Measurements from ENCODE around the gene GP1BB.
A peak's percentile ranks its signal among the peaks of the same experiment; 100 is the strongest.
"Not testable (repeated sequence)": the region's sequence is repeated elsewhere in the genome, so short reads cannot be mapped to it uniquely, and the experiment has no call there.

GP1BB gene

DNA sequence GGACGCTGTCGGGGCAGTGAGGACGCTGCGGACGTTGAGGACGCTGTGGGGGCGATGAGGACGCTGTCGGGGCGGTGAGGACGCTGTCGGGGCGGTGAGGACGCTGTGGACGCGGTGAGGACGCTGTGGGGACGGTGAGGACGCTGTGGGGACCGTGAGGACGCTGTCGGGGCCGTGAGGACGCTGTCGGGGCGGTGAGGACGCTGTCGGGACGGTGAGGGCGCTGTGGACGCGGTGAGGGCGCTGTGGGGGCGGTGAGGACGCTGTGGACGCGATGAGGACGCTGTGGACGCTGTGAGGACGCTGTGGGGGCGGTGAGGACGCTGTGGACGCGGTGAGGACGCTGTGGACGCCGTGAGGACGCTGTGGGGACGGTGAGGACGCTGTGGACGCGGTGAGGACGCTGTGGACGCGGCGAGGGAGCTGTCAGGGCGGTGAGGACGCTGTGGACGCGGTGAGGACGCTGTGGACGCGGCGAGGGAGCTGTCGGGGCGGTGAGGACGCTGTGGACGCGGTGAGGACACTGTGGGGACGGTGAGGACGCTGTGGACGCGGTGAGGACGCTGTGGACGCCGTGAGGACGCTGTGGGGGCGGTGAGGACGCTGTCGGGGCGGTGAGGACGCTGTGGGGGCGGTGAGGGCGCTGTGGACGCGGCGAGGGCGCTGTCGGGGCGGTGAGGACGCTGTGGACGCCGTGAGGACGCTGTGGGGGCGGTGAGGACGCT is 2.9 kb downstream of the GP1BB start:
- peaks cover 11% of the 10 kb centered on the region for H3K4me1 Mint-ChIP-seq
- H3K36me3 Mint-ChIP-seq, H3K4me3 Mint-ChIP-seq, H3K27ac Mint-ChIP-seq, H3K9me3 Mint-ChIP-seq: not testable (repeated sequence)
- H3K27me3 Mint-ChIP-seq = peaks cover 13% of the 10 kb centered on the region

DNA sequence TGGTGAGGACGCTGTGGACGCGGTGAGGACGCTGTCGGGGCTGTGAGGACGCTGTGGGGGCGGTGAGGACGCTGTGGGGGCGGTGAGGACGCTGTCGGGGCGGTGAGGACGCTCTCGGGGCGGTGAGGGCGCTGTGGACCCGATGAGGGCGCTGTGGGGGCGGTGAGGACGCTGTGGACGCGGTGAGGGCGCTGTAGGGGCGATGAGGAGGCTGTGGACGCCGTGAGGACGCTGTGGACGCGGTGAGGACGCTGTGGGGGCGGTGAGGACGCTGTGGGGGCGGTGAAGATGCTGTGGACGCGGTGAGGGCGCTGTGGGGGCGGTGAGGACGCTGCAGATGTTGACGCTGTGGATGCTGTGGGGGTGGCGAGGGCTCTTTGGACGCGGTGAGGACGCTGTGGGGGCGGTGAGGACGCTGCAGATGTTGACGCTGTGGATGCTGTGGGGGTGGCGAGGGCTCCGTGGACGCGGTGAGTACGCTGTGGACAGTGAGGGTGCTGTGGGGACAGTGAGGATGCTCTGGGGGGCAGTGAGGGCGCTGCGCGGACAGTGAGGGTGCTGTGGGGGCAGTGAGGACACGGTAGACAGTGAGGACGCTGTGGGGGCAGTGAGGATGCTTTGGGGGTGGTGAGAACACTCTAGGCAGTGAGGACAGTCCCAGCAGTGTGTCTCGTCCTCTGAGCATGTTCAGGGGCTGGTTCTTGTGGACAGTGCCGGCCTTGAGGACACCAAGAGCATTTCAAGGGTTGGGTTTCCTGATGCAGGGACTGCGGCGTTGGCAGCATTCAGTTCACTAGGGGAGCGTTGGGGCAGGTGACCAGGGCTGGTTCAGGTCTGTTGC is 4.2 kb downstream of the GP1BB start:
- Mint-ChIP-seq H3K9me3 (no peaks in the 10 kb centered on the region), H3K36me3 (no peaks in the 10 kb centered on the region), H3K4me1 (peaks cover 11% of the 10 kb centered on the region), H3K27ac (no peak overlapping the region), H3K27me3 (peaks cover 13% of the 10 kb centered on the region), H3K4me3 (no peak overlapping the region)

DNA sequence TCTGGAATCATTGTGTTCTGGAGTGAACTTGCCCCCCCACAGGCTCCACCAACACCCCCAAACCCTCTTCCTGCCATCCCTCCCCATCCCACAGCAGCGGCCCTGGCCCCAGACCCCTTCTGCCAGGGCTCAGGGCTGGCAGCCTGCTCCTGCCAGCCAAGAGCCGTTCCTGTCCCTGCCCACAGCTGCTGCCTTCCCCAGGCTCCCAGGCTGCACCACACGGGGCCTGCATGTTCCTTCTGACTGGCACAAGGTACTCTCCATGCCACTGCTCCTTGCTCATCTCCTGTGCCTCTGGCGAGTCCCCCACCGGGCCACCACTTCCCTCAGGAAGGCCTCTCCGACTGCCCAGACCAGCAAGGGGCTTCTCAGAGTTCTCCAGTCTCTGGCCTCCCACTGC is 4.9 kb downstream of the GP1BB start:
- H3K36me3 Mint-ChIP-seq = no peaks in the 10 kb centered on the region
- H3K4me1 Mint-ChIP-seq = peaks cover 7% of the 10 kb centered on the region
- H3K4me3 Mint-ChIP-seq = no peak overlapping the region
- no peaks in the 10 kb centered on the region for H3K9me3 Mint-ChIP-seq
- no peak overlapping the region for H3K27ac Mint-ChIP-seq
- H3K27me3 Mint-ChIP-seq = peaks cover 11% of the 10 kb centered on the region

DNA sequence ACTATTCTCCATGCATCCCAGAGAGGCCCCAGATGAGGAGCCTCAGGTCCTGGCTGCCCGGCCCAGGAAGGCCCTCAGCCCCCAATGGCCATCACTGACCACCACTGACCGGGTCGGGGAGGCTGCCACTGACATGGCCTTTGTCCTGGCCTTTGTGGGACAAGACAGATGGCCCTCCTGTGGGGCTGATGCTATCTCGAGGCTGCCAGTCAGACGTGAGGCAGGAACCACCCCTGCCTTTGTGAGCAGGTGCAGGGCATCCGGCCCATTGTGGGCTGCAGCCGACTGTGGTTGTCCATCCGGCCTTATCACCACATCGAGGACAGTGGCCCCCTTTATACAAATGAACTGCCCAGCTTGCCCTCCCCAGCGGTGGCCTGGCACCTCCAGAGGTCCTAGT is 5.5 kb downstream of the GP1BB start:
- Mint-ChIP-seq H3K4me1 (peaks cover 4% of the 10 kb centered on the region), H3K27me3 (peaks cover 11% of the 10 kb centered on the region), H3K4me3 (no peak overlapping the region), H3K9me3 (no peaks in the 10 kb centered on the region), H3K27ac (peak overlapping the region; percentile 8), H3K36me3 (no peaks in the 10 kb centered on the region)

DNA sequence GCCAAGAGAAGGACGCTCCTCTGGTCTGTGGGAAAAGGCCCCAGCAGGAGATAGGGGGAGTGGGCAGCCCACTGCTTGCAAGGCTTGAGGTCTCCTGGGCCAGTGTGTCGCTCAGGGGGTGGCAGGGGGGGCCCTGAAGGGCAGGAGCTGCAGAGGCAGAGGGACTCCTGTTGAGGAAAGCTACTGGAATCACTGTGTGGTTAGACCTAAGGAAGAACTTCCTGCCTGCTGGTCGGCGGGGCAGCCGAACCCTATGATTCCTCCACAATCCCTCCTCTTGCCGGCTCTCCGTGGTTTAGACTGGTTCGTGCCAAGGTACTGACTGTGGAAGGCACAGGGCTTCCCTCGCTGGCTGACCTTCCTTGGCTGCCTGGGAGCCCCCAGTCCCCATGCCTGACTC is 6.2 kb downstream of the GP1BB start:
- Mint-ChIP-seq H3K4me1 (peaks cover 4% of the 10 kb centered on the region), H3K36me3 (no peaks in the 10 kb centered on the region), H3K27ac (no peak overlapping the region), H3K9me3 (no peaks in the 10 kb centered on the region), H3K27me3 (peaks cover 11% of the 10 kb centered on the region), H3K4me3 (no peak overlapping the region)

DNA sequence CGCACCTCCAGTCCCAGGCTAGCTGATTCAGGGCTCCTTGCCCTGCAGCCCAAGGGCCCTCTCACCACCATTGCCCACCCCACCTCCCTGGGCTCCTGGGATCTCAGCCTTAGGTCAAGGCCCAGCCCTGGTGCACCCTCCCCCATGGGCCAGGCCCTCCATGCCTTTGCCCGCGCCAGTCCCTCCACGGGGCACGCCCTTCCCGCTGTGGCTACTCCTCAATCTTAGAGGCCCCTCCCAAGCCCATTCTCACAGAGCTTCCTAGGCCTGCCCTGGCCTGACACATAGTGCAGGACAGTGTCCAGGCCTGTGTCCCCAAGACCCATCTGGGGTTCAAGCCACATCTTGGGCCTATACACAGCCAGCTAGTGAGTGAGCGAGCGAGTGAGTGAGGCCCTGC is 6.9 kb downstream of the GP1BB start:
- Mint-ChIP-seq H3K27ac (no peak overlapping the region), H3K27me3 (peaks cover 4% of the 10 kb centered on the region), H3K4me3 (peak overlapping the region; percentile 85), H3K9me3 (no peaks in the 10 kb centered on the region), H3K36me3 (no peaks in the 10 kb centered on the region), H3K4me1 (peaks cover 4% of the 10 kb centered on the region)

DNA sequence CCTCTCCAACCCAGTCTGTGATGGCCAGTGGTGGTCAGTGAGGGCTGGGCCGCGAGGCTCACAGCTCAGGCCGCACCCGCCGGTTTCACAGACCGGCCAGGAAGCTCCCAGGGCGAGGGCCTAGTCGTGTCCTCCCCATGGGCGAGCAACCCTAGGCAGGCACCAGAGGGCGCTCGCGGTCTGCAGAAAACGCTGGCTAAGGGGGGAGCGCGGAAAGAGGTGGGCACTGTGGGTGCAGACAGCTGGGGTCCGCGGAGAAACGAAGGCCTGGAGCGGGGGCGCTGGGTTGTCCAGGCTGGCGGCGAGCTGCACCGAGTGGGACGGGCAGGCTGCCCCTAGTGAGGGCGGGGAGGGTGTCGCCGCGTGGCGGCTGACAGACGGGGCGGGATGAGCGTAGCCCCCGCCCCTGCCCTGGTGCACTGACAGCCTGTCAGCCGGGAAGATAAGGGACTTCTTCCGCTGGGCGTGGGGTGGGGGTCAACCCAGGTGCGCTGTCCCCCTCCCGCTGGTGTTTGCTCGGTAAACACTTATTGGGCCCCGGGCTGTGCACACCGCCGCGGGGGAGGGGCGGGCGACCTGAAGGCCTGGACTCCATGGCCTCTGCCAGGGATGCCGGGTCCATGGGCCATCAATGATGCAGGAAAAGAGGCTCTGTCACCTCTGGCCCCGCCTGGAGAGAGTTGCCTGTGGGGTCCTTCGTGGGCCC is 7.5 kb downstream of the GP1BB start:
- Mint-ChIP-seq H3K27ac (no peak overlapping the region), H3K36me3 (no peaks in the 10 kb centered on the region), H3K27me3 (peaks cover 1% of the 10 kb centered on the region), H3K9me3 (no peaks in the 10 kb centered on the region), H3K4me1 (peaks cover 4% of the 10 kb centered on the region), H3K4me3 (peak overlapping the region; percentile 85)

DNA sequence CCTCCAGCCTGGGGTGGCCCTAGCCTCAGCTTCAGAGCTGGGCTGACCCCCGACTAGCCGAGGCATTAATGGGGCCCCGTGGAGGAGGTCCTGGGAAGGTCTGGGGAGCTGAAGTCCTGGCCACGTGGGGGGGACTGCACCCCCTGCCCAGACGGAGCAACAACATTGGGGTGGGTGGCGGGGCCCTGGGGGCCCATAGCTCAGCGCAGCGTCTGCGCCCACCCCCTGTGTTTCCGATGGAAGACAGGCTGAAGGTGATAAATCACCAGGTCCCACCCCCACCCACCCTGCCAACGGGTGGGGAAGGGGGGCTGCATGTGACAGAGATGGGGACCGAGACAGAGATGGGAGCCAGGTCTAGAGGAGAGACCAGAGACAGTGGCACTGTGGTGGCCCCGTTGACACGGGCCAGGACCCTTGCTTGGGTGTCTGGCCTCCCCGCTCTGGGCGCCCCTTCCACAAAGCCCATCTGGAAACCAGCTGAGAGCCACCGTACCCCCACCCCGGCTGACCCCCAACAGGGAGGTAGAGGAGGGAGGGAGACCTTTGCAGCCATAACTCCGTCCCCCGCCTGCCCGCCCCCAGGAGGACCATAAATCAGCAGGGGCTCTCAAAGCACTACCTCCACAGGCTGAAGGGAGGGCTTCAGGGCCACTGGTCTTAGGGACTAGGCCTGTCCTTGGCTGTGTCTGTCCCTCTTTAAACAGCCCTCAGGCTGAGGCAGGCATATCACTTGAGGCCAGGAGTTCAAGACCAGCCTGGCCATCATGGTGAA is 8.2 kb downstream of the GP1BB start:
- Mint-ChIP-seq H3K27me3 (peaks cover 1% of the 10 kb centered on the region), H3K27ac (no peak overlapping the region)

DNA sequence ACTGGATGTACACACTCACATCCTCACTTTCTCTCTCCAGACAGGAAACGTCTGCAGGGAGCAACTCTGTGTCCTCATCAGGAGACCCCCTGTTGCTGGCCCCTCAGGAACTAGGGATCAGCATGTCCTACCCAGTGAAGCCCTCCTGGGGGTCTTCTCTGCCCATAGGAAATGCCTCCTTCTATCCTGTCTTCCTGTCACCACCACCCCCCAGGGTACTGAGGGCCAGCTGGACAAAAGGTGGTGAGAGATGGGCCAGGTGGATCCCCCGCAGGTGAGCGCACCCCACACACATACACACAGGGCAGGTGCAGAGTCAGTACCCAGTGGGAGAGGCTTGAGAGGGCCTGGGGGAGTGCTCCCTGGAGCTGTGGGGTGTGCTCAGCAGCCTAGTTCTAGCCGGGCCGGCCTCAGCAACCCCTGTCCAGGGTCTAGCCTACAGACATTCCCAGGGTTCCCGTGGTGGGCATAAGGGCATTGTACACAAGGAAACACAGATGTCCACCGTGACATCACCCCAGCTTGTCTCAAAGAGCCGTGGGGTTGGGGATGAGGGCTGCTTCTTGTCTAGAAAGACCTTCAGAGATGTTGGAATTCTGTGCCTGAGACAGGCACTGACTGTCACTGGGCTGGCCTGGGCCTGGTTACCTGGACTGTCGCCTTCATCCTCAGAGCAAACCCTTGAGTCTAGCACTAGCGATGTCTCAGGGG is 9.2 kb downstream of the GP1BB start:
- Mint-ChIP-seq H3K4me1 (peaks cover 4% of the 10 kb centered on the region), H3K4me3 (no peak overlapping the region), H3K9me3 (no peaks in the 10 kb centered on the region), H3K36me3 (no peaks in the 10 kb centered on the region), H3K27ac (no peak overlapping the region), H3K27me3 (peaks cover under 1% of the 10 kb centered on the region)

More for the DNA sequence above, 8.2 kb downstream of the GP1BB start:
- H3K4me1 Mint-ChIP-seq = peaks cover 4% of the 10 kb centered on the region
- no peaks in the 10 kb centered on the region for H3K9me3 Mint-ChIP-seq
- no peaks in the 10 kb centered on the region for H3K36me3 Mint-ChIP-seq
- no peak overlapping the region for H3K4me3 Mint-ChIP-seq

DNA sequence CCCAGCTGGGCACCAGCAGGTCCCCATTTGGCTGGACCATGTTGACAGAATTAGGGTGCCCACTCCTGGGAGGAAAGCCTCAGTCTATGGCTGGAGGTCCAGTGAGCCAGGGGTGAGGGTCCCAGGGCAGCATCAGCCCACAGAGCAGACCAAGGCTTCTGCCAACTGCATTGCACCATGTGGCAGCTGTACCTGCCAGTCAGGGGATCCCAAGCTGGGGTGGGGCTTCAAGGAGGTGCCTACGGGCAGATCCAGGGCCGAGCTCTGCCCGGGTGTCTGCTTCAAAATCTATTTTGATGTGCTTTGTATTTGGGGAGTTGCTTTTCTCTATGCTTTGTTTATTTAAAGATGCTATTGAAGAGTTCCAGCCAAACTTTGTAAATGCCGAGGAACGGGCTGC is 10.4 kb downstream of the GP1BB start:
- Mint-ChIP-seq H3K36me3 (no peaks in the 10 kb centered on the region), H3K27ac (no peak overlapping the region), H3K9me3 (no peaks in the 10 kb centered on the region), H3K4me3 (no peak overlapping the region), H3K27me3 (no peaks in the 10 kb centered on the region), H3K4me1 (peaks cover 4% of the 10 kb centered on the region)

DNA sequence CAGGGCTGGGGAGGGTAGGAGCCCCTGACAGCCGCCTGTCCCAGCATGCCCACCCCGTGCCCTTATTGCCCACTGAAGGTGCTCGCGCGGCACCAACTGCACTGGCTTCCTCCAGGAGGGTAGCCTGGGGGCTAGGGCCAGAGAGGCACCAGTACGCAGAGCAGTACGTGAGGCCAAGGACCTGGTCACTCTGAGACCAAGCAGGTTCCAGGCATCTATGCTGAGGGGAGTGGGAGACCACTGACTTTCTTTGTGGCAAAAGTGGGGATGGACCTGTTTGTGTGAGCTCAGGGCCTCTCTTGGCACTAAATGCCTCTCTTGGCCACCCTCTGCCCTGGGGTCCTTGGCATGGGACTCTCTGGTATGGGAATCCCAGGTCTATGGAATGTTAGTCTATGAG is 10.8 kb downstream of the GP1BB start:
- Mint-ChIP-seq H3K36me3 (no peaks in the 10 kb centered on the region), H3K4me1 (peaks cover 4% of the 10 kb centered on the region), H3K9me3 (no peaks in the 10 kb centered on the region), H3K27ac (no peak overlapping the region), H3K27me3 (no peaks in the 10 kb centered on the region), H3K4me3 (no peak overlapping the region)

DNA sequence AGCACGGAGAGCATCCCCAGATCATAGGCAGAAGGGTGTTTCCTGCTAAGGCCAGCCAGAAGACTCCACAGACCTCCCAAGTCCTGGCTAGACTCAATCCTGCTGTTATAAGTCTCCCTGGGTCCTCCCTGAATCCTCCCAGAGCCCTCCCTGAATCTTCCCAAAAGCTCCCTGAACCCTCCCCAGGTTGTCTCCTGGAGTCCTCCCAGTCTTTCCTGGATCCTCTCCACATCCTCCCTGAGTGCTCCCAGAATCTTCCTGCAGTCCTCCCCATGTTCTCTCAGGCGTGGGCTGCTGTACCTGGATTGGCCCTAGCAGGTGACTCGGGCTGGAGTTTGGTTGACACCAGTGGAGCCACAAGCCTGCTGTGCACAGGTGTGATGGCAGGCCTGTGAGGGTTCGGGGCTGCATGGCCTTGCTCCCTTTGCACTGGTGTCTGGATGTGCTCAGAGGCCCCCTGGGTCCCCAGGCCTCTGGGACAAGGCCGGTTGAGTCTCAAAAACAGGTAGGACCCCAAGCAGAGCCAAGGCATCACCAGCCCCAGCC is 11.6 kb downstream of the GP1BB start:
- no peaks in the 10 kb centered on the region for H3K36me3 Mint-ChIP-seq
- peaks cover 4% of the 10 kb centered on the region for H3K4me1 Mint-ChIP-seq
- H3K27ac Mint-ChIP-seq = no peak overlapping the region
- H3K27me3 Mint-ChIP-seq = no peaks in the 10 kb centered on the region
- H3K4me3 Mint-ChIP-seq = no peak overlapping the region
- no peaks in the 10 kb centered on the region for H3K9me3 Mint-ChIP-seq

DNA sequence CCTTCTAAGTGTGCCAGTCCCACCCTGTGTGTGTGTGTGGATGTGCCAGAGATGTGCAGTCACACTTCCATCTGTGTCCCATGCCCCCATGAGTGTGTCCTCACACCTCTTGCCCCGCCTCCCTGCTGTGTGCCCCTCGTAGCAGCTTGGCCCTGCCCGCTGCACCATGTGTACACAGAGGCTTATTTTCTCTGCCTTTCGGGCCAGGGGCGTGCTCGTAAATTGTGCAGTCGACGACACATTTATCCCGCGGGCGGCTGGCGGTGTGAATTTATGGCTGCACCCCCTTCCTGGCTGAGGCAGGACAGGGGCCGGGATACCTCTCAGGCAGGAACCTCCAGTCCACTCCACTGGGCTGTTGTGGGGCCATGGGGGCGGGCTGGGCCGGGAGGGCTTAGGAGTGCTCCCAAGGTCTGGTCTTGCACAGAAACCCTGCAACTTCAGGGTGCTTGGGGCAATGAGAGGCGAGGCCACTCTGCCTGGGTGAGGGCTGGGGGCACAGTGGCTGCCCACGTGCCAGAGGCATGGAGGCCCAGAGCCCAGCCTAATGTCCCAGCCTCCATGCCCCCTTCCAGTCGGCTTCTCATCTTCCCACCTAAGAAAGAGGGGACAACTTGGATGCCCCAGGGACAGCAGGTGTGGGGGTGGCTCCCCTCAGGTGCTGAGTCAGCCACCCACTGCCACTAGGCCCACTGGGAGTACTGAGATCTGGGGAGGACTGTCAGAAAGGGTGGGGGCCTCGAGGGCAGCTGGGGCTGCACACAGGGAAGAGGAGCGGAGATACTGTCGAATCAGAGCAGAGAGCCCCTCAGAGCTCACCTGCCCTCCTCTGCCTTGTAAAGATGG is 12.5 kb downstream of the GP1BB start:
- no peaks in the 10 kb centered on the region for H3K36me3 Mint-ChIP-seq
- no peaks in the 10 kb centered on the region for H3K27me3 Mint-ChIP-seq
- no peaks in the 10 kb centered on the region for H3K9me3 Mint-ChIP-seq
- H3K27ac Mint-ChIP-seq = no peak overlapping the region
- no peak overlapping the region for H3K4me3 Mint-ChIP-seq
- no peaks in the 10 kb centered on the region for H3K4me1 Mint-ChIP-seq
